Measurements from ENCODE around the gene MARK2.

GRCh38 chr11:63816166-63816565, 22.7 kb upstream of the MARK2 start:
- TF ChIP-seq EZH2 (IDR thresholded peaks at IDR 0.05; ENCODE audit: insufficient read depth, poor library complexity, severe bottlenecking) (no peak), EZH2phosphoT487 (IDR thresholded peaks at IDR 0.05; ENCODE audit: insufficient read depth, low read depth) (no peak)
